H1 (cell line): ENCODE data around the gene GRK3. TPM values are rescaled to one million over a fixed set of nuclear protein-coding genes. Genes with fewer than 3 reads are reported as not detected.

Source experiments
- CHD7 ChIP-seq: fragments of 300-600 bp; sonication (generic); IDR thresholded peaks from 2 replicates; pipeline ENCODE4 v1.7.1; 2012; ENCODE audit warnings: low read length, moderate library complexity, mild to moderate bottlenecking, inconsistent platforms; ENCODE audit not compliant: insufficient replicate concordance
- E2F6 ChIP-seq: IDR thresholded peaks from 2 replicates; pipeline ENCODE4 v1.6.1; 2012; ENCODE audit warnings: inconsistent platforms
- HDAC6 ChIP-seq: IDR thresholded peaks from one replicate; pipeline ENCODE4 v1.7.1; 2012; ENCODE audit warnings: low read depth, mild to moderate bottlenecking, inconsistent platforms, low read length, moderate library complexity
- POLR2A ChIP-seq, 2 experiments: IDR thresholded peaks; 1 replicate in 1 of 2; 2 replicates in 1 of 2; pipeline ENCODE4 v1.6.1; 2011; ENCODE audit warnings: low read depth in 2 of 2, low read length in 2 of 2, mild to moderate bottlenecking in 2 of 2; ENCODE audit errors: control extremely low read depth in 1 of 2
- RAD21 ChIP-seq, 2 experiments: IDR thresholded peaks in 1 of 2; conservative IDR thresholded peaks in 1 of 2; 2 replicates each; pipeline ENCODE4 v1.6.1; 2011; ENCODE audit warnings: low read depth in 2 of 2, low read length in 2 of 2, improper control_type of control experiment in 1 of 2, inconsistent platforms in 1 of 2, mild to moderate bottlenecking in 1 of 2, moderate library complexity in 1 of 2
- SIN3A ChIP-seq, 2 experiments: IDR thresholded peaks in 1 of 2; conservative IDR thresholded peaks in 1 of 2; 2 replicates each; pipeline ENCODE4 v1.6.1; 2011 to 2012; ENCODE audit warnings: low read length in 2 of 2, improper control_type of control experiment in 1 of 2, low read depth in 1 of 2, mild to moderate bottlenecking in 1 of 2
- TBP ChIP-seq: IDR thresholded peaks from 2 replicates; pipeline ENCODE4 v1.6.1; 2011; ENCODE audit warnings: low read depth, low read length, improper control_type of control experiment
- TCF12 ChIP-seq: IDR thresholded peaks from 2 replicates; pipeline ENCODE4 v1.6.1; 2011; ENCODE audit warnings: low read depth, mild to moderate bottlenecking, low read length
- USF2 ChIP-seq: IDR thresholded peaks from 2 replicates; pipeline ENCODE4 v1.6.1; 2011; ENCODE audit warnings: low read length, improper control_type of control experiment
- polyA plus RNA-seq, 7 experiments: library from polyadenylated mRNA; depleted of rRNA in 3 of 7; stranded (reverse) in 5 of 7; unstranded in 2 of 7; fragments of >200 nt in 5 of 7; fragments of 200-250 nt in 2 of 7; gene quantifications; 1 replicate in 5 of 7; 2 replicates in 1 of 7; 4 replicates in 1 of 7; pipeline versions ENCODE4 v1.2.1 to v1.2.3, GENCODE V29; 2011 to 2013; ENCODE audit warnings: missing spikeins in 2 of 7, mixed read lengths in 2 of 7
- total RNA-seq: library from RNA; stranded (reverse); fragmentation: NEBNext Ultra II Directional; extraction: Animal tissue kit (Norgen Biotek cat#: 25700); gene quantifications from 2 replicates; pipeline ENCODE4 v1.2.1, GENCODE V29; 2021

Gene GRK3
- total and polyA plus RNA-seq, 2 of the 8 experiments (the other 6 are each of a cell fraction or from before 2014, with no cell fraction given): 7.5 to 35.3 TPM

- TF ChIP-seq CHD7 (no peak), POLR2A (IDR thresholded peaks at IDR 0.05; ENCODE audit: control extremely low read depth in 1 of 2, low read depth in 2 of 2, low read length in 2 of 2) (no peak), HDAC6 (no peak), E2F6 (no peak), RAD21 (IDR thresholded peaks at IDR 0.05 in 1 of 2, conservative IDR thresholded peaks at IDR 0.05 in 1 of 2; ENCODE audit: low read depth in 2 of 2, low read length in 2 of 2) (no peak), TCF12 (no peak), SIN3A (conservative IDR thresholded peaks at IDR 0.05 in 1 of 2, IDR thresholded peaks at IDR 0.05 in 1 of 2; ENCODE audit: low read depth in 1 of 2, low read length in 2 of 2) (no peak), TBP (no peak), USF2 (no peak)
Observed at GRCh38 chr22:25697181-25697664, 132.7 kb downstream of the GRK3 start (continued).
